Measurements from ENCODE around the gene MPST. TPM values are rescaled to one million over a fixed set of nuclear protein-coding genes. Genes with fewer than 3 reads are reported as not detected.

MPST gene
- total RNA-seq, 2 experiments from 2014 or later = 1.7 to 1.8 TPM

GRCh38 chr22:37033605-37034430, 14.3 kb downstream of the MPST start:
- Histone ChIP-seq H3K27ac (ENCODE audit: low read depth in 1 of 2, low read length in 2 of 2) (no peak overlapping the region), H3K27me3 (ENCODE audit: control insufficient read depth in 1 of 2, insufficient read depth in 2 of 2, low read length in 2 of 2) (peaks cover 0 to 4% of the 10 kb centered on the region in 2 experiments), H3K9me3 (ENCODE audit: control insufficient read depth in 1 of 2, insufficient read depth in 1 of 2, low read length in 2 of 2) (peaks cover 0 to 6% of the 10 kb centered on the region in 2 experiments), H3K4me1 (ENCODE audit: insufficient read depth, low read length) (no peaks in the 10 kb centered on the region), H3K4me3 (ENCODE audit: low read length) (no peak overlapping the region), H3K36me3 (ENCODE audit: insufficient read depth, low read length) (no peaks in the 10 kb centered on the region)
- no peaks in the 10 kb centered on the region for H3K4me1 Mint-ChIP-seq (ENCODE audit: low read depth)
- intact Hi-C loops (cut with DNase I, micrococcal nuclease) = no loop called here
- H3K9me3 Mint-ChIP-seq = no peaks in the 10 kb centered on the region
- no peak overlapping the region for H3K4me3 Mint-ChIP-seq
- ChIA-PET CTCF (no interaction called here), POLR2A (no interaction called here)
- no peak overlapping the region for H3K27ac Mint-ChIP-seq
- peaks cover 19% of the 10 kb centered on the region for H3K27me3 Mint-ChIP-seq
- no peak for DNase-seq
- H3K36me3 Mint-ChIP-seq (ENCODE audit: low read depth) = no peaks in the 10 kb centered on the region
- ATAC-seq (ENCODE audit: poor library complexity) = no peak
- TF ChIP-seq CTCF (IDR thresholded peaks at IDR 0.05) = no peak

- H3K27ac Mint-ChIP-seq = no peak overlapping the region
Measured at GRCh38 chr22:37036655-37037377, 17.3 kb downstream of the MPST start.

GRCh38 chr22:37037669-37038068, 18.1 kb downstream of the MPST start:
- no peak overlapping the region for H3K4me3 Mint-ChIP-seq
- intact Hi-C loops (cut with DNase I, micrococcal nuclease) = no loop called here
- ChIA-PET CTCF (no interaction called here), POLR2A (no interaction called here)
- DNase-seq = no peak
- H3K4me1 Mint-ChIP-seq (ENCODE audit: low read depth) = no peaks in the 10 kb centered on the region
- H3K27me3 Mint-ChIP-seq = peaks cover 19% of the 10 kb centered on the region
- no peak for TF ChIP-seq CTCF (IDR thresholded peaks at IDR 0.05)
- H3K27ac Mint-ChIP-seq = no peak overlapping the region
- H3K4me1 ChIP-seq (ENCODE audit: insufficient read depth, low read length) = no peaks in the 10 kb centered on the region
- H3K9me3 ChIP-seq (ENCODE audit: control insufficient read depth in 1 of 2, insufficient read depth in 1 of 2, low read length in 2 of 2) = peaks cover 0 to 6% of the 10 kb centered on the region in 2 experiments
- no peak overlapping the region for H3K27ac ChIP-seq (ENCODE audit: low read depth in 1 of 2, low read length in 2 of 2)
- no peaks in the 10 kb centered on the region for H3K9me3 Mint-ChIP-seq
- no peaks in the 10 kb centered on the region for H3K36me3 ChIP-seq (ENCODE audit: insufficient read depth, low read length)
- no peaks in the 10 kb centered on the region for H3K36me3 Mint-ChIP-seq (ENCODE audit: low read depth)
- no peak overlapping the region for H3K4me3 ChIP-seq (ENCODE audit: low read length)
- no peak for ATAC-seq (ENCODE audit: poor library complexity)
- H3K27me3 ChIP-seq (ENCODE audit: control insufficient read depth in 1 of 2, insufficient read depth in 2 of 2, low read length in 2 of 2) = peaks cover 0 to 4% of the 10 kb centered on the region in 2 experiments

More at GRCh38 chr22:37036655-37037377, 17.3 kb downstream of the MPST start:
- no peaks in the 10 kb centered on the region for H3K4me1 Mint-ChIP-seq (ENCODE audit: low read depth)
- CTCF ChIA-PET = interaction anchor here (1.1 kb wide), 1 partner anchor 15 kb away, joined by 3 read pairs; no protein-coding TSS in a partner anchor
- Histone ChIP-seq H3K4me1 (ENCODE audit: insufficient read depth, low read length) (no peaks in the 10 kb centered on the region), H3K27me3 (ENCODE audit: control insufficient read depth in 1 of 2, insufficient read depth in 2 of 2, low read length in 2 of 2) (peaks cover 0 to 4% of the 10 kb centered on the region in 2 experiments), H3K36me3 (ENCODE audit: insufficient read depth, low read length) (no peaks in the 10 kb centered on the region), H3K4me3 (ENCODE audit: low read length) (no peak overlapping the region), H3K9me3 (ENCODE audit: control insufficient read depth in 1 of 2, insufficient read depth in 1 of 2, low read length in 2 of 2) (peaks cover 0 to 6% of the 10 kb centered on the region in 2 experiments), H3K27ac (ENCODE audit: low read depth in 1 of 2, low read length in 2 of 2) (no peak overlapping the region)
- peaks cover 19% of the 10 kb centered on the region for H3K27me3 Mint-ChIP-seq
- no peak for TF ChIP-seq CTCF (IDR thresholded peaks at IDR 0.05)
- POLR2A ChIA-PET = no interaction called here
- intact Hi-C loops (cut with DNase I, micrococcal nuclease) = no loop called here
- DNase-seq (no peak), ATAC-seq (ENCODE audit: poor library complexity) (no peak)
- no peaks in the 10 kb centered on the region for H3K9me3 Mint-ChIP-seq
- no peak overlapping the region for H3K4me3 Mint-ChIP-seq
- no peaks in the 10 kb centered on the region for H3K36me3 Mint-ChIP-seq (ENCODE audit: low read depth)

All from CD4-positive, alpha-beta T cell (primary cell).